Gastroesophageal sphincter (tissue), 4 donors: Measurements from ENCODE around the gene PLAC8L1. TPM values are rescaled to one million over a fixed set of nuclear protein-coding genes. Genes with fewer than 3 reads are reported as not detected.

Source experiments
- ATAC-seq: fragments of 150-250 bp; one replicate; pipeline ENCODE4 v1.9.1; 2016; ENCODE audit warnings: mild to moderate bottlenecking, moderate library complexity
- H3K27ac ChIP-seq, 4 donors: fragments of 200-600 bp; sonication (generic) in 3 of 4; 1 replicate in 3 of 4; 2 replicates in 1 of 4; pipeline ENCODE4 v1.5.1; 2016 to 2019
- H3K27me3 ChIP-seq: fragments of 200-600 bp; sonication (generic); one replicate; pipeline ENCODE4 v1.5.1; 2019
- H3K36me3 ChIP-seq, 2 donors: fragments of 200-600 bp; sonication (generic); one replicate each; pipeline ENCODE4 v1.5.1; 2019; ENCODE audit warnings: control low read depth in 1 of 2
- H3K4me1 ChIP-seq, 3 donors: fragments of 200-600 bp; sonication (generic); 1 replicate in 2 of 3; 2 replicates in 1 of 3; pipeline ENCODE4 v1.5.1; 2016 to 2019; ENCODE audit warnings: control low read depth in 2 of 3
- H3K4me3 ChIP-seq, 2 donors: fragments of 200-600 bp; sonication (generic); one replicate each; pipeline ENCODE4 v1.5.1; 2019; ENCODE audit warnings: mild to moderate bottlenecking in 1 of 2, moderate library complexity in 1 of 2
- H3K9me3 ChIP-seq, 3 donors: fragments of 200-600 bp; sonication (generic); one replicate each; pipeline ENCODE4 v1.5.1; 2017 to 2019; ENCODE audit warnings: control low read depth in 2 of 3
- CTCF ChIP-seq, 4 experiments: fragments of 200-600 bp in 2 of 4; fragments of 450-650 bp in 2 of 4; sonication (generic) in 1 of 4; IDR thresholded peaks; one replicate each; pipeline ENCODE4 v1.5.1; 2017 to 2019; ENCODE audit warnings: antibody characterized with exemption in 4 of 4, mild to moderate bottlenecking in 2 of 4, moderate library complexity in 2 of 4
- EP300 ChIP-seq: sonication (generic); formaldehyde crosslinking; IDR thresholded peaks from one replicate; pipeline ENCODE4 v1.6.1; 2017; ENCODE audit warnings: antibody characterized with exemption, mild to moderate bottlenecking
- POLR2A ChIP-seq, 2 donors: fragments of 450-650 bp; IDR thresholded peaks; one replicate each; pipeline ENCODE4 v1.6.1; 2017; ENCODE audit warnings: antibody characterized with exemption in 2 of 2, mild to moderate bottlenecking in 2 of 2, moderate library complexity in 1 of 2
- POLR2AphosphoS5 ChIP-seq: sonication (generic); formaldehyde crosslinking; IDR thresholded peaks from one replicate; pipeline ENCODE4 v1.6.1; 2017; ENCODE audit warnings: antibody characterized with exemption
- WGBS, 2 donors: methylation state at CpG; one replicate each; pipeline ENCODE4 v1.1.5; 2018; ENCODE audit warnings: low coverage in 1 of 2; 5-methylcytosine and 5-hydroxymethylcytosine counted together
- total RNA-seq, 4 donors: library from RNA; depleted of rRNA; stranded (reverse); fragments of >200 nt; gene quantifications; one replicate each; pipeline ENCODE4 v1.1.0, GENCODE V29; 2016

PLAC8L1 gene
- total RNA-seq, 4 donors from 2014 or later = 1.2 TPM; not detected in 3

GRCh38 chr5:146082798-146083197, 22.6 kb downstream of the PLAC8L1 start:
- no peak for TF ChIP-seq POLR2AphosphoS5
- ATAC-seq = no peak

GRCh38 chr5:146081556-146081955, 23.8 kb downstream of the PLAC8L1 start:
- Histone ChIP-seq H3K27ac (no peak overlapping the region), H3K27me3 (peaks cover under 1% of the 10 kb centered on the region), H3K36me3 (no peaks in the 10 kb centered on the region), H3K4me3 (no peak overlapping the region), H3K9me3 (peaks cover 0 to 4% (median 0%) of the 10 kb centered on the region in 3 donors), H3K4me1 (no peaks in the 10 kb centered on the region)
- no peak for TF ChIP-seq CTCF (IDR thresholded peaks at IDR 0.05)
- TF ChIP-seq POLR2A (IDR thresholded peaks at IDR 0.05) = no peak
- TF ChIP-seq POLR2AphosphoS5 = no peak
- no peak for TF ChIP-seq EP300
- 33 to 35% methylated on average over 6 of the region's 6 CpGs for WGBS, 2 donors
- ATAC-seq = no peak

More at GRCh38 chr5:146082798-146083197, 22.6 kb downstream of the PLAC8L1 start:
- H3K36me3 ChIP-seq = no peaks in the 10 kb centered on the region
- H3K9me3 ChIP-seq = peaks cover 0 to 4% (median 0%) of the 10 kb centered on the region in 3 donors
- no peak overlapping the region for H3K27ac ChIP-seq
- no peaks in the 10 kb centered on the region for H3K27me3 ChIP-seq
- H3K4me1 ChIP-seq = no peaks in the 10 kb centered on the region
- no peak overlapping the region for H3K4me3 ChIP-seq
- 75 to 89% methylated on average over 3 of the region's 3 CpGs for WGBS, 2 donors

GRCh38 chr5:146079695-146080373, 25.5 kb downstream of the PLAC8L1 start:
- no peaks in the 10 kb centered on the region for H3K4me1 ChIP-seq
- TF ChIP-seq POLR2A (IDR thresholded peaks at IDR 0.05) (no peak), POLR2AphosphoS5 (no peak), CTCF (IDR thresholded peaks at IDR 0.05) (no peak), EP300 (no peak)
- no peak overlapping the region for H3K27ac ChIP-seq
- H3K36me3 ChIP-seq = no peaks in the 10 kb centered on the region
- peaks cover 0 to 4% (median 0%) of the 10 kb centered on the region in 3 donors for H3K9me3 ChIP-seq
- ATAC-seq = no peak
- 47 to 64% methylated on average over 6 of the region's 7 CpGs for WGBS, 2 donors
- H3K4me3 ChIP-seq = no peak overlapping the region
- peaks cover 8% of the 10 kb centered on the region for H3K27me3 ChIP-seq

GRCh38 chr5:146078566-146078965, 26.8 kb downstream of the PLAC8L1 start:
- H3K4me1 ChIP-seq = no peaks in the 10 kb centered on the region
- H3K9me3 ChIP-seq = peaks cover 0 to 4% (median 0%) of the 10 kb centered on the region in 3 donors
- no peak overlapping the region for H3K27ac ChIP-seq
- H3K4me3 ChIP-seq = no peak overlapping the region
- TF ChIP-seq EP300 (no peak), POLR2AphosphoS5 (no peak), POLR2A (IDR thresholded peaks at IDR 0.05) (no peak), CTCF (IDR thresholded peaks at IDR 0.05) (no peak)
- peaks cover 8% of the 10 kb centered on the region for H3K27me3 ChIP-seq
- WGBS, 2 donors = 49% methylated on average over 2 of the region's 2 CpGs; no CpG with 5 or more reads in 1 of the 2 donors
- no peaks in the 10 kb centered on the region for H3K36me3 ChIP-seq
- ATAC-seq = no peak

- Histone ChIP-seq H3K9me3 (no peaks in the 10 kb centered on the region), H3K4me3 (no peak overlapping the region), H3K27ac (no peak overlapping the region), H3K36me3 (no peaks in the 10 kb centered on the region), H3K27me3 (peaks cover 8% of the 10 kb centered on the region), H3K4me1 (peaks cover 0 to 4% (median 0%) of the 10 kb centered on the region in 3 donors)
- no peak for ATAC-seq
- WGBS, 2 donors = no CpG with 5 or more reads among the region's 4 CpGs
- TF ChIP-seq CTCF (IDR thresholded peaks at IDR 0.05) (no peak), EP300 (no peak), POLR2AphosphoS5 (no peak), POLR2A (IDR thresholded peaks at IDR 0.05) (no peak)
Measured at GRCh38 chr5:146076455-146076854, 28.9 kb downstream of the PLAC8L1 start.
